ENCODE measurements around the gene TSPOAP1.

Gene TSPOAP1

DNA sequence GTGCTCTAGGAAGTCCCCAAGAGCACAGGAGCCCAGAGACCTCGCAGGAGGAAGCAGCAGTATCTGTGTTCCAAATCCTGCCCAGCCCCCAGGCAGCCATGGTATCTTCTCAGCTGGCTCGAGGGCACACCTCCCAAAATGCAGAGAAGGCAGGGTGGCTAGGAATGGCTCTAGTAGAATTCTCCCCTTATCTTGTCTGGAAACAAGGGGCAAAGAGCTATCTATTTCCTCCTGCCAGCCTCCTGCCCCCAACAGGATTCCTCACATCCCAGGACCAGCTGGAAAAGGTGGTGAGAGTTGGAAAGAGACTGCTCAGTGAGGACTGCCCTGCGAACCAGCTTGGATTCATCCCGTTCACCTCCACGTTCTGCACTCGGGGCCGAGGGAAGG, 8.6 kb upstream of the TSPOAP1 start:
- Histone ChIP-seq H3K27me3 (ENCODE audit: control insufficient read depth, insufficient read depth, low read length) (no peaks in the 10 kb centered on the region), H3K4me3 (ENCODE audit: low read length) (peak overlapping the region; percentile 25), H3K4me1 (ENCODE audit: control insufficient read depth, low read depth, low read length) (peaks cover 30% of the 10 kb centered on the region), H3K9me3 (ENCODE audit: control insufficient read depth, low read depth, low read length) (no peaks in the 10 kb centered on the region), H3K36me3 (ENCODE audit: control insufficient read depth, low read depth, low read length) (no peaks in the 10 kb centered on the region), H3K27ac (ENCODE audit: low read length) (peak overlapping the region; percentile 94), H3K9ac (ENCODE audit: low read length) (peak overlapping the region; percentile 71)

DNA sequence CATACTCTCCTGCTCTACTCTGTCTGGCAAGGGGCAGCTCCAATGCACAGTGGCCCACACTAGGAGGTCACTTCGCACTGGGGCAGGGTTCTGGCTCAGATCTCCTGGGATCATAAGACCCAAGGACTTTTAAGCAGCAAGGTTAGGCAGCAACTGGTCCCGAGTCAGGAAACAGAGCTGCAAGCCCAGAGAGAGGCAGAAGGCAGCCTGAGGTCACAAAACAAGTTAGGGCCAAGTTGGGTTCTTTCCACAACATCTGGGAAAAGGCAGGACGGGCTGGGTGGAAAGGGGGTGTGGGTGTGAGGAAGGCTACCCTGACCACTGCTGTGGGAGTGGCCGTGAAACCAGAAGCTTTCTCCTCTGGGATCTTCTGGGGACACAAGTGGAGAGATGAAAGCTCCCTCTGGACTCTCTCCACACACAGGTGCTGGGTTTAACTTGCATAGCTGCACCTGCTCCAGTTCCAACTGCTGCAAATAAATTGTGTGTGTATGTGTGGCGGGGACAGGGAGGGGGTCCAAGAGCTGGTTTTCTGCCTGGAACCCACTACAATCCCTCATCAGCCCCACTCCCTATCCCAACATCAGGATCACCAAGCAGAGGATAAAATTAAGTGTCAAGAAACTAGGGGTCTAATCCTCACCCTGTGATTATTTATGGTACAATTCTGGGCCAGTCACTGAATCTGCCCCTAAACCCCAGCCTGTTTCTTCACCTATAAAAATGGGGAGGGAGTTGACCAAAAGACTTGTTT, 8.0 kb upstream of the TSPOAP1 start:
- Histone ChIP-seq H3K27ac (ENCODE audit: low read length) (no peak overlapping the region), H3K36me3 (ENCODE audit: control insufficient read depth, low read depth, low read length) (no peaks in the 10 kb centered on the region), H3K4me1 (ENCODE audit: control insufficient read depth, low read depth, low read length) (peaks cover 31% of the 10 kb centered on the region), H3K27me3 (ENCODE audit: control insufficient read depth, insufficient read depth, low read length) (no peaks in the 10 kb centered on the region), H3K4me3 (ENCODE audit: low read length) (no peak overlapping the region), H3K9ac (ENCODE audit: low read length) (peak overlapping the region; percentile 71), H3K9me3 (ENCODE audit: control insufficient read depth, low read depth, low read length) (no peaks in the 10 kb centered on the region)

DNA sequence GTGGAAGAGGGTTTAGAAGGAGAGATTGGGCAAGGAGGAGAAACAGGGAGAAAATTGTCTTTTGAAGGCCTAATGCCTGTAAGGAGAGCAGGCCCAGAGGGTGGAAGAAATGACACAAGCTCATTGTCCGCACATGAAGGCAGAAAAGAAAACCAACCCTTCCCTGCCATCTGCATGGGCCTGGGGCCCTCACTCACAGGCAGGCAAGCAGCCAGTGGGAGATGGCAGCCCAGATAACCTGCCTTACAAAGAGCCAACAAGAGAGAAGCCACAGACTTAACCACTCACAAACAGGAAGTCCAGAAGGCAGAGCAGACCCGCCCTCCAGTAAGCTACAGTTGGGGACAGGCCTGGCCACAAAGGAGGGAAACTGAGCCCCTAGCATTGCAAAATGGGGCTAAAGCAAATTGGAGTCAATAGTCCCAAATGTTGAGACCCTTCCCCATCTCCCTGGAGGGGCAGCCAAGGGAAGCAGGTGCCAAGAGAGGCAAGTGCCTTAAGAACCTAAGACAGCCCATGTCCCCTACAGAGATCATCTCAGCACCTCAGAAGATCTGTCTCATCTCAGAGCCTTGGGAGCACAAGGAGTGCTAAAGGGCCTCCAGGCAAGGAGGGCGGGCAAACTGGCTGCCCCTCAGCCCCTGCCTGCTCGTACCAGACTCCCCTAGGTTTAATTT, 7.3 kb upstream of the TSPOAP1 start:
- Histone ChIP-seq H3K27ac (ENCODE audit: low read length) (no peak overlapping the region), H3K4me1 (ENCODE audit: control insufficient read depth, low read depth, low read length) (peaks cover 38% of the 10 kb centered on the region), H3K27me3 (ENCODE audit: control insufficient read depth, insufficient read depth, low read length) (no peaks in the 10 kb centered on the region), H3K4me3 (ENCODE audit: low read length) (no peak overlapping the region), H3K9me3 (ENCODE audit: control insufficient read depth, low read depth, low read length) (no peaks in the 10 kb centered on the region), H3K36me3 (ENCODE audit: control insufficient read depth, low read depth, low read length) (no peaks in the 10 kb centered on the region), H3K9ac (ENCODE audit: low read length) (no peak overlapping the region)

DNA sequence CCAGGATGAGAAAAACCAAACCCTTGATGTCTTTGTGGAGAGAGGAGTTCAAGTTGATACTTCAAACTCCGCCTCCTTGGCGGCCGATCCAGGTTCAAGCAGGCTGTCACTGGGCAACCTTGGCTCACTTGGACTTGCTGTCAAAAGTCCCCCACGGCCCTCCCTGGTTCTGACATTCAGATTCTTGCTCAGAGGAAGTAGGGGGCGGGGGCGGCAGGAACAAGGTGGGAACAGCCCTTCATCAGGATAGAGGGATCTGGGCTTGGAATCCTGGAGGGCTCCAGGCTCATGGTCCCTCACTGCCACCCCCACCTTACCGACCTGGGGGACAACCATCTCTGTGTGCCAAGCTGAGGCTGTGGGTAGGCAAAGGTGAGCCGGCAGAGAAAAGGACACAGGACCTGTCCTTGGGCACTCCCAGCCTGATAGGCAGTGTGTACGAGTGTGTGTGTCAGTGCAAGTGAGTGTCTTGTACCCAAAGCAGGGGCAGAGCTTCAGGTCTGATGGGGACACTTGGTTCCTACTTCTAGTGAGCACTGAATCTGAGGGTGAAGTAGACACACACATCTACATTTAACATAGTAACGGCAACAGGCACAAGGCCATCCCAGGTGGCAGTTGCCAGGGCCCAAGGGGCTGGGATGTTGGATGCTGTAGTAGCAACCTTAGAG, 6.6 kb upstream of the TSPOAP1 start:
- no peak overlapping the region for H3K9ac ChIP-seq (ENCODE audit: low read length)
- no peak overlapping the region for H3K4me3 ChIP-seq (ENCODE audit: low read length)
- no peaks in the 10 kb centered on the region for H3K36me3 ChIP-seq (ENCODE audit: control insufficient read depth, low read depth, low read length)
- H3K27me3 ChIP-seq (ENCODE audit: control insufficient read depth, insufficient read depth, low read length) = no peaks in the 10 kb centered on the region
- H3K9me3 ChIP-seq (ENCODE audit: control insufficient read depth, low read depth, low read length) = no peaks in the 10 kb centered on the region
- no peak overlapping the region for H3K27ac ChIP-seq (ENCODE audit: low read length)
- H3K4me1 ChIP-seq (ENCODE audit: control insufficient read depth, low read depth, low read length) = peaks cover 40% of the 10 kb centered on the region

DNA sequence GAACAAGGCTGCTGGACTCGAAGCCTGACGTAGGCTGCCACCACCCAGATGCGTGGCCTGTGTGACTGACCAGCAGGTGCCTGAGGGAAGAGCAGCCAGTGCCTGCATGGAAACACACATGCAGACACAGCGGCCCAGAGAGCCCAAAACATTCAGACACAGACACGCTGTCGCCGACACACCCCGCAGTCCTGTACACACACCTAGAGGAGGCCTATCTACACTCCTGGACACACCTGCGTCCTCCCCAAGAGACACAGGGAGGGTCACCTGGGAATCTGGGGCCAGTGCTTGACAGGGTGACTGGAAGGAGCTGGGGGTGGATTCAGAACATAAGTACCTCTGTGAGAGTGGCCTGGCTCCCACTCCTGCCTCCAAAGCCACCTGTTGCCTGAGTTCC, 6.1 kb upstream of the TSPOAP1 start:
- Histone ChIP-seq H3K9ac (ENCODE audit: low read length) (no peak overlapping the region), H3K27me3 (ENCODE audit: control insufficient read depth, insufficient read depth, low read length) (no peaks in the 10 kb centered on the region), H3K36me3 (ENCODE audit: control insufficient read depth, low read depth, low read length) (no peaks in the 10 kb centered on the region), H3K4me3 (ENCODE audit: low read length) (no peak overlapping the region), H3K27ac (ENCODE audit: low read length) (no peak overlapping the region), H3K4me1 (ENCODE audit: control insufficient read depth, low read depth, low read length) (peaks cover 40% of the 10 kb centered on the region), H3K9me3 (ENCODE audit: control insufficient read depth, low read depth, low read length) (no peaks in the 10 kb centered on the region)

DNA sequence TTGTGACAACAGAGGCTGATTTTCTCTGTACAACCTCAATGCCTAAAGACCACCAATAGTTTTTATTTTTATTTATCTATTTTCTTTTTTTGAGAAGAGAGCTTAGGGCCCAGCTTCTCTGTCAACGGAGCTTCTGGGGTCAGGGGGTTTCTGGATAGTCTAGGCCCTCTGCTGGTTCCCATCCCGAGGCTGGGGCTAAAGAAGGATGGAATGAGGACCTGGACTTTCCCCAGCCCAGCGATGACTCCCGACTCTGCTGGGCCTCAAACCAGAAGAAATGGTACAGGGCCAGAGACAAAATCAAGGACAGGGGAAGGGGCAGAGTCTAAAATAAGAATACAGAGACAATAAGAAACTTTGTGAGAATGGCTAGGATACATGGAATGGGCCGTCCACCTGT, 5.7 kb upstream of the TSPOAP1 start:
- H3K9me3 ChIP-seq (ENCODE audit: control insufficient read depth, low read depth, low read length) = no peaks in the 10 kb centered on the region
- no peaks in the 10 kb centered on the region for H3K36me3 ChIP-seq (ENCODE audit: control insufficient read depth, low read depth, low read length)
- H3K27ac ChIP-seq (ENCODE audit: low read length) = no peak overlapping the region
- no peak overlapping the region for H3K9ac ChIP-seq (ENCODE audit: low read length)
- peaks cover 40% of the 10 kb centered on the region for H3K4me1 ChIP-seq (ENCODE audit: control insufficient read depth, low read depth, low read length)
- no peak overlapping the region for H3K4me3 ChIP-seq (ENCODE audit: low read length)
- H3K27me3 ChIP-seq (ENCODE audit: control insufficient read depth, insufficient read depth, low read length) = no peaks in the 10 kb centered on the region

DNA sequence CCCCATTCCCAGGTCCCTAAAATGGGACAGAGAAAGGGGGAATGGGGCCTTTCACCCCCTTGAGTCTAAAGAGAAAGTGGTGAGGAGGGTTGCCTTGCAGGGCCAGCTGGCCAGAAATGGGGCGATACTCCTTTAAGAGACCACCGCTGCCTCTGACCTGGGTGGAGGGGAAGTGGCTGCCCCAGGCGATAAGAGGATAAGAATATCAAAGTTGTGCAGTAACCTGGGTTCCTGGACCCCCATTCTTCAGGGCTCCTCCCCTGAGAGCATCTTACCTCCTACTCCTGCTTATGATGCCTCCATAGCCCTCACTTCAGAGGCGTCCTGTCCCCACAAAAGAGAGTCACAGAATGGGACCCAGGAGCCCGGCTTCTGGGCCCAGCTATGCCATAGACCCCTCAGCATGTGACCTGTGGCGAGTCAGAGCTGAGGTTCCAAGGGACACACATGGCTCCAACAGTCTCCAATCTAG, 5.2 kb upstream of the TSPOAP1 start:
- Histone ChIP-seq H3K4me1 (ENCODE audit: control insufficient read depth, low read depth, low read length) (peaks cover 43% of the 10 kb centered on the region), H3K9me3 (ENCODE audit: control insufficient read depth, low read depth, low read length) (no peaks in the 10 kb centered on the region), H3K4me3 (ENCODE audit: low read length) (no peak overlapping the region), H3K27me3 (ENCODE audit: control insufficient read depth, insufficient read depth, low read length) (no peaks in the 10 kb centered on the region), H3K36me3 (ENCODE audit: control insufficient read depth, low read depth, low read length) (no peaks in the 10 kb centered on the region), H3K9ac (ENCODE audit: low read length) (no peak overlapping the region), H3K27ac (ENCODE audit: low read length) (no peak overlapping the region)

DNA sequence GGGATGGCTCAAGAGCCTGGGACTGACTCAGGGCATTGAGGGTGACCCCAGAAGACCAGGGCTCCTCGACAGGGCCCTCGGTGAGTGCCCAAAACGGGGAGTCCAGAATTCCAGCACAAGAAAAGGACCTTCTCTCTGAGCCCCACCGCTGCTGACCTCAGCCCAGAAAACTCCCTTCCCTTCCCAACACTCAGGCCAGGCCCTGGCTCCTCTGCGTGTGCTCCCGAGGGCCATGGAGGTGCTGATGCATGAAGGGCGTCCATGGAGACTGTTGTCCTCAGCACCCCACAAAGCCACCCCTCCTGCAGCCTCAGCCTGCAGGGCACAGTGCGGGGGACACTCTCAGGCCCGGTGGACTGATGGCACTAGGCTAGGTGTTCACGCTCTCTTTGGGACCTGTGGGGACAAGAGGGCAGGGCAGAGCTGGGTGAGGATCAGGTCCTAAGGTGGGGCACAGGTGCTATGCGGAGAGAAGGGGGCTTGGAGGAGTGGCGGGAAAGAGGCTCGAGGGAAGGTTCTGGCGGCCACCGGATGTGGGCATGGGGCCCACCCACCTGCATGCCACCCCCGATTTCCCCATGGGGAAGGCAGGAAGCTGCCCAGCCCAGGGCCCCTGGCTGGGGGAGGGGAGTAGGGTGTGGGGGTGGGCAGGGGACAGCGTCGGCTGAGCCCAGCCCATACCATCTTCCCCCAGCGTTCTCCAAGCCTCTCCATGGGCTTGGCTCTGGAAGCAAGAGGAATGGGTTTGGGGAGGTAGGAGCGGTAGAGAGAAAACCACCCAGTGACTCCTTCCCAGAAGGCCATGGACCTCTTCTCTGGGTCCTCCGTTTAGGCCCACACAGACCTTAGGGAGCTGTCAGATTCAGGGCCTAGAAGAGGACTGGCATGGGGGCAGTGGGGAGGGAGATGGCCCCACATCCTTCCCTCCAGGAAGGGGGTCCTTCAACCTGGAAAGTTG, 4.5 kb upstream of the TSPOAP1 start:
- no peak overlapping the region for H3K27ac ChIP-seq (ENCODE audit: low read length)
- H3K4me1 ChIP-seq (ENCODE audit: control insufficient read depth, low read depth, low read length) = peaks cover 43% of the 10 kb centered on the region
- H3K9me3 ChIP-seq (ENCODE audit: control insufficient read depth, low read depth, low read length) = no peaks in the 10 kb centered on the region
- H3K36me3 ChIP-seq (ENCODE audit: control insufficient read depth, low read depth, low read length) = no peaks in the 10 kb centered on the region
- H3K4me3 ChIP-seq (ENCODE audit: low read length) = no peak overlapping the region
- no peaks in the 10 kb centered on the region for H3K27me3 ChIP-seq (ENCODE audit: control insufficient read depth, insufficient read depth, low read length)
- no peak overlapping the region for H3K9ac ChIP-seq (ENCODE audit: low read length)

DNA sequence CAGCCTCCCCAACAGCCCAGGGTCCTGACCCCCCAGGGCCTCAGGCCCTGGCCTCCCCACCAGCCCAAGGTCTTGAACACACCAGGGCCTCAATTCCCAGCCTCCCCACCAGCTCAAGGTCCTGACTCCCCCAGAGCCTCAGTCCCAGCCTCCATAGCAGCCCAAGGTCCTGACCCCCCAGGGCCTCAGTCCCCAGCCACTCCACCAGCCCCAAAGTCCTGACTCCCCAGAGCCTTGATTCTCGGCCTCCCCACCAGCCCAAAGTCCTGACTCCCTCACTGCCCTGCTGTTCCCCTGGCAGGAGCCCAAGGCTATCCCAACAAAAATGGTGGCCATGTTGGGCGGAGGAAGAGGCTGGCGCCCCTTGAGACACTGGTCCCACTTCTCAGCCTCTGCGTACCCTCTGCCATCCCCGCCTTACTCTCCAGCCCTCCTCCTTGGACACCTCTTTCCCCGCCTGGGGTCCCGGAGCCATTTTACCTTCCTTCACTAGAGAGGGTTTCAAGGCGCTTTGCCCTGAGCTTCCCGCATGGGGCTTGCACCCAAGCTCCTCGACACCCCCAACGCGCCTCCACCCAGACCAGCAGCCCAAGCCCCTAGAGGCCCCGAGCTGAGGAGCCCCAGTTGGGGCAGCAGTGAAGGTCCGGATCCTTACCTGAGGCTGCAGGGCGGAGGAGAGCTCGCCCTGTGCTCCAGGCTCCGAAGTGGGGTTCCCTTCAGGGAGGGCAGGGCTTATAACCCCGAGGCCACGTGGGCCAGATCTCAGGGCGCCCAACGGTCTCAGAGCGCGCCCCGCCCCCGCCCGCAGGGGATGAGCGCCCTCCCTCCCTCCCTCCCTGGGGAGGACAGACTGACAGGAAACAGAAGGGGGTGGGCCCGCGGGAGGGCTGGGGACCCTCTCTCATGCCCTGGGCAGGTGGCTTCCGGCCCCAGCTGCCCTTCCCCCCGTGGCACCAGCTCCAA, 3.5 kb upstream of the TSPOAP1 start:
- H3K9ac ChIP-seq (ENCODE audit: low read length) = no peak overlapping the region
- H3K4me1 ChIP-seq (ENCODE audit: control insufficient read depth, low read depth, low read length) = peaks cover 35% of the 10 kb centered on the region
- H3K4me3 ChIP-seq (ENCODE audit: low read length) = no peak overlapping the region
- H3K27ac ChIP-seq (ENCODE audit: low read length) = no peak overlapping the region
- H3K36me3 ChIP-seq (ENCODE audit: control insufficient read depth, low read depth, low read length) = no peaks in the 10 kb centered on the region
- H3K9me3 ChIP-seq (ENCODE audit: control insufficient read depth, low read depth, low read length) = no peaks in the 10 kb centered on the region
- H3K27me3 ChIP-seq (ENCODE audit: control insufficient read depth, insufficient read depth, low read length) = no peaks in the 10 kb centered on the region

DNA sequence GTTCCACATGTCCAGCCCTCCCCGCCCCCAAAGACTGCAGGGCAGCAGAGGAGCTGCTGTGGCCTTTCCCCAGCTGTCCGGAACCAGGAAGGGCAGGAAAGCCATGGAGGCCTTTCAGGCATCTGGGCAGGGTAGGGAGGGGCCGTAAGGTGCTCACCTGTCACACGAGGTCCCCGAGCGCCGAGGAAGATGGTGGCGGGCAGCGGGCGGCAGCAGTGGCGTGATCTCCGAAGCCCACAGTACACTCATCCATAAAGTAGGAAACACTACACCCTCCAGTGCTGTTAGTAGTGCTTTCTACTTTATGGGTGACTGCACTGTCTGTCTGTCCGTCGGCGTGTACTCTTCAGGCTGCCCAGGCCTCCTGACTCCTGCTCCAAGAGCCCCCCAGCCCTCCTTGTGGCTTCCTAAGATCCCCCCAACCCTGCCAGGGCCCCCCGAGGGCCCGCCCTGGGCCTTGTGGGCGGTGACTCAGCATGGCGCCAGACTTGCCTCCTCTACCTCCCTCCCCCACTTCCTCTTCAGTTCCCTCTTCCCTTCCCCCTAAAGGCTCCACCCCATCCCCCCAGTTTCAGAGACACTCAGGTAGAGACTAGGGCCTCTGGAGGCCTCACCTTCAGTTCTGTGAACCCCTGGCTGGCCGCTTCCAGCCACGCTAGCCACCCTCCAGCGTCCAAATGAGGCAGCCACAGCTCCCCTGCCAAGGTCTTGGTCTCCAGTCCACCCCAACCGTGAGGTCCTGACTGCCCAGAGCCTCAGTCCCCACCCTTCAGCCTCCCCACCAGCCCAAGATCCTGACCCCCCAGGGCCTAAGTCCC, 2.6 kb upstream of the TSPOAP1 start:
- Histone ChIP-seq H3K9ac (ENCODE audit: low read length) (no peak overlapping the region), H3K27ac (ENCODE audit: low read length) (no peak overlapping the region), H3K4me1 (ENCODE audit: control insufficient read depth, low read depth, low read length) (peaks cover 28% of the 10 kb centered on the region), H3K27me3 (ENCODE audit: control insufficient read depth, insufficient read depth, low read length) (no peaks in the 10 kb centered on the region), H3K36me3 (ENCODE audit: control insufficient read depth, low read depth, low read length) (no peaks in the 10 kb centered on the region), H3K4me3 (ENCODE audit: low read length) (no peak overlapping the region), H3K9me3 (ENCODE audit: control insufficient read depth, low read depth, low read length) (no peaks in the 10 kb centered on the region)

Data from iPS-18a (cell line).